OCI-LY1 (cell line): ENCODE measurements around the gene CDC34.

Source experiments
- H2AFZ ChIP-seq: fragments of 200-600 bp; sonication (generic), shearing (Covaris generic); 2 replicates; pipeline ENCODE4 v1.6.0; 2014; ENCODE audit warnings: antibody characterized with exemption, mild to moderate bottlenecking, low read length
- H3F3A ChIP-seq: fragments of 200-600 bp; sonication (generic), shearing (Covaris generic); 2 replicates; pipeline ENCODE4 v1.6.0; 2014; ENCODE audit warnings: mild to moderate bottlenecking, antibody characterized with exemption, low read length, moderate library complexity; ENCODE audit not compliant: insufficient read depth
- H3K27ac ChIP-seq: fragments of 200-600 bp; sonication (generic); 2 replicates; pipeline ENCODE4 v1.5.1; 2014; ENCODE audit warnings: low read length, mixed run types, mild to moderate bottlenecking, low read depth; ENCODE audit not compliant: poor library complexity, severe bottlenecking
- H3K27me3 ChIP-seq: fragments of 200-600 bp; sonication (generic); 2 replicates; pipeline ENCODE4 v1.6.0; 2014; ENCODE audit warnings: antibody characterized with exemption, mild to moderate bottlenecking, low read length, moderate library complexity; ENCODE audit not compliant: insufficient read depth
- H3K36me3 ChIP-seq: fragments of 200-600 bp; sonication (generic); 2 replicates; pipeline ENCODE4 v1.6.1; 2014; ENCODE audit warnings: mild to moderate bottlenecking, antibody characterized with exemption, low read length, moderate library complexity, mixed read lengths; ENCODE audit not compliant: insufficient read depth
- H3K4me1 ChIP-seq: fragments of 200-600 bp; sonication (generic); 2 replicates; pipeline ENCODE4 v1.5.1; 2014; ENCODE audit warnings: mild to moderate bottlenecking, low read length, moderate library complexity; ENCODE audit not compliant: insufficient read depth, severe bottlenecking
- H3K4me2 ChIP-seq: fragments of 200-600 bp; sonication (generic), shearing (Covaris generic); 2 replicates; pipeline ENCODE4 v1.6.1; 2014; ENCODE audit warnings: low read length
- H3K4me3 ChIP-seq: fragments of 200-600 bp; sonication (generic); 2 replicates; pipeline ENCODE4 v1.5.1; 2014; ENCODE audit warnings: low read length, low read depth, mild to moderate bottlenecking, mixed read lengths; ENCODE audit not compliant: poor library complexity, severe bottlenecking
- H3K79me2 ChIP-seq: fragments of 200-600 bp; shearing (Covaris generic); 2 replicates; pipeline ENCODE4 v1.6.1; 2016; ENCODE audit warnings: mixed run types, low read length, mixed read lengths; ENCODE audit not compliant: insufficient read depth
- H3K9ac ChIP-seq: fragments of 200-600 bp; sonication (generic), shearing (Covaris generic); 2 replicates; pipeline ENCODE4 v1.6.1; 2014; ENCODE audit warnings: mild to moderate bottlenecking, low read length, mixed read lengths
- H3K9me2 ChIP-seq: fragments of 200-600 bp; sonication (generic), shearing (Covaris generic); 2 replicates; pipeline ENCODE4 v1.6.1; 2014; ENCODE audit warnings: low read depth, mild to moderate bottlenecking, low read length, mixed read lengths
- H3K9me3 ChIP-seq: fragments of 200-600 bp; shearing (Covaris generic); 2 replicates; pipeline ENCODE4 v1.6.1; 2014; ENCODE audit warnings: low read length, mixed read lengths
- H4K20me1 ChIP-seq: fragments of 200-600 bp; sonication (generic), shearing (Covaris generic); 2 replicates; pipeline ENCODE4 v1.6.0; 2016; ENCODE audit warnings: mild to moderate bottlenecking, low read length; ENCODE audit not compliant: insufficient read depth
- EZH2 ChIP-seq: fragments of 200-600 bp; sonication (generic), shearing (Covaris generic); IDR thresholded peaks from 2 replicates; pipeline ENCODE4 v1.8.0; 2017; ENCODE audit warnings: borderline replicate concordance, mixed run types, mild to moderate bottlenecking, antibody characterized with exemption, low read length, moderate library complexity, mixed read lengths
- TF ChIP-seq, protein P1 (sequence below): fragments of 200-600 bp; sonication (generic), shearing (Covaris generic); IDR thresholded peaks from 2 replicates; pipeline ENCODE4 v1.5.1; 2017; ENCODE audit warnings: mild to moderate bottlenecking, antibody characterized with exemption, low read length, moderate library complexity, mixed read lengths

Gene CDC34

DNA sequence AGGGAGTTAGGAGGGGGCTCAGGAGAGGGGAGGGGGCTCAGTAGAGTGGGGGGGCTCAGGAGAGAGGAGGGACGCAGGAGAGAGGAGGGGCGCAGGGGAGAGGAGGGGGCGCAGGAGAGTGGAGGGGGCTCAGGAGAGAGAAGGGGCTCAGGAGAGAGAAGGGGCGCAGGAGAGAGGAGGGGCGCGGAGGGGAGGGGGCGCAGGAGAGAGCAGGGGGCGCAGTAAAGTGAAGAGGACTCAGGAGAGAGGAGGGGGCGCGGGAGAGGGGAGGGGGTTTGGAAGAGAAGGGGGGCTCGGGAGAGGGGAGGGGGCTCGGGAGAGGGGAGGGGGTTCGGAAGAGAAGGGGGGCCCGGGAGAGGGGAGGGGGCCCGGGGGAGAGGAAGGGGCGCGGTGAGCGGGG lies 34.6 kb upstream of the CDC34 start:
- H3F3A ChIP-seq = no peaks in the 10 kb centered on the region
- no peaks in the 10 kb centered on the region for H4K20me1 ChIP-seq
- TF ChIP-seq, protein P1, sequence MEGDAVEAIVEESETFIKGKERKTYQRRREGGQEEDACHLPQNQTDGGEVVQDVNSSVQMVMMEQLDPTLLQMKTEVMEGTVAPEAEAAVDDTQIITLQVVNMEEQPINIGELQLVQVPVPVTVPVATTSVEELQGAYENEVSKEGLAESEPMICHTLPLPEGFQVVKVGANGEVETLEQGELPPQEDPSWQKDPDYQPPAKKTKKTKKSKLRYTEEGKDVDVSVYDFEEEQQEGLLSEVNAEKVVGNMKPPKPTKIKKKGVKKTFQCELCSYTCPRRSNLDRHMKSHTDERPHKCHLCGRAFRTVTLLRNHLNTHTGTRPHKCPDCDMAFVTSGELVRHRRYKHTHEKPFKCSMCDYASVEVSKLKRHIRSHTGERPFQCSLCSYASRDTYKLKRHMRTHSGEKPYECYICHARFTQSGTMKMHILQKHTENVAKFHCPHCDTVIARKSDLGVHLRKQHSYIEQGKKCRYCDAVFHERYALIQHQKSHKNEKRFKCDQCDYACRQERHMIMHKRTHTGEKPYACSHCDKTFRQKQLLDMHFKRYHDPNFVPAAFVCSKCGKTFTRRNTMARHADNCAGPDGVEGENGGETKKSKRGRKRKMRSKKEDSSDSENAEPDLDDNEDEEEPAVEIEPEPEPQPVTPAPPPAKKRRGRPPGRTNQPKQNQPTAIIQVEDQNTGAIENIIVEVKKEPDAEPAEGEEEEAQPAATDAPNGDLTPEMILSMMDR = no peak
- TF ChIP-seq EZH2 = no peak
- H3K79me2 ChIP-seq = no peaks in the 10 kb centered on the region
- no peak overlapping the region for H3K4me2 ChIP-seq
- no peaks in the 10 kb centered on the region for H3K9me2 ChIP-seq
- H3K4me3 ChIP-seq = no peak overlapping the region
- H3K27me3 ChIP-seq = no peaks in the 10 kb centered on the region
- H2AFZ ChIP-seq = no peak overlapping the region
- H3K4me1 ChIP-seq = no peaks in the 10 kb centered on the region
- H3K9ac ChIP-seq = no peak overlapping the region
- H3K36me3 ChIP-seq = no peaks in the 10 kb centered on the region
- no peak overlapping the region for H3K27ac ChIP-seq
- no peaks in the 10 kb centered on the region for H3K9me3 ChIP-seq

DNA sequence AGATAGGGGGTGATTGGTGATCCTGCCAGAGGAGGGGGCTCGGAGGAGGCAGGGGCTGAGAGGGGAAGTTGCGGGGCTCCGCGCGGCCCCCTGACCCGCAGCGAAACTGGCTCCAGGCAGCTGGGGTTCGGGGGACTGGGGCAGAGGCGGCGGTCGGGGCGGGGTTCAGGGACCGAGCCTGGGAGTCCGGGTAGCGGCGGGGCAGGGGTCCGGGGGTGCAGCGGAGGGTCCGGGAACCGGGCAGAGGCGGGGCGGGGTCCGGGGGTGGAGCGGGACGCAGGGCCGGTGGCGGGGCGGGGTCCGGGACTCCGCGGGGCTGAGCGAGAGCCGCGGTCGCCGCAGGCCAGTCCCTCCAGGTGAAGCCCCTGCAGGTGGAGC lies 34.1 kb upstream of the CDC34 start:
- no peak overlapping the region for H2AFZ ChIP-seq

DNA sequence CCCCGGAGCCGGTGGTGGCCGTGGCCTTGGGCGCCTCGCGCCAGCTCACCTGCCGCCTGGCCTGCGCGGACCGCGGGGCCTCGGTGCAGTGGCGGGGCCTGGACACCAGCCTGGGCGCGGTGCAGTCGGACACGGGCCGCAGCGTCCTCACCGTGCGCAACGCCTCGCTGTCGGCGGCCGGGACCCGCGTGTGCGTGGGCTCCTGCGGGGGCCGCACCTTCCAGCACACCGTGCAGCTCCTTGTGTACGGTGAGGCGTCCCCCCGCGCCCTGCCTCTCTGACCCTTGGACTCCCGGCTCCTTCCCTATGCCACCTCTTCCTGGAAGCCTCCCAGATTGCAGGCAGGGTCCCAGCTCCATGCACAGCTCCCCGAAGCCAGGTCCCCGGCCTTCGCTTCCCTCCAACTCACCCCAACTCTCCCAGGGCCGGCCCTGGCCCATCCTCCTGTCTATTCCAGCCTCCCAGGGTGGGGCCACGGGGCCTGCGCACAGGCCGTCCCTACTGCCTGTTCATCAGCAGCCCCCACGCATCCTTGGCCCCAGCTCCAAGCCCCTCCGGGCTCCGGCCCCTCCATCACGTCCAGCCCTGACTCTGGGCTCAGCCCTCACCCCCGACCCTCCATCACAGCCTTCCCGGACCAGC lies 33.6 kb upstream of the CDC34 start:
- TF ChIP-seq, protein P1 = no peak
- TF ChIP-seq EZH2 = no peak
- H4K20me1 ChIP-seq = no peaks in the 10 kb centered on the region
- 0 out of 2 replicates have a peak, but pooled peaks cover 3% of the 10 kb centered on the region for H3K9me3 ChIP-seq
- no peak overlapping the region for H2AFZ ChIP-seq
- H3K9me2 ChIP-seq = no peaks in the 10 kb centered on the region
- no peaks in the 10 kb centered on the region for H3F3A ChIP-seq
- no peak overlapping the region for H3K4me3 ChIP-seq
- H3K9ac ChIP-seq = no peak overlapping the region
- no peak overlapping the region for H3K4me2 ChIP-seq
- H3K36me3 ChIP-seq = no peaks in the 10 kb centered on the region
- H3K4me1 ChIP-seq = no peaks in the 10 kb centered on the region
- no peak overlapping the region for H3K27ac ChIP-seq
- H3K79me2 ChIP-seq = no peaks in the 10 kb centered on the region
- H3K27me3 ChIP-seq = no peaks in the 10 kb centered on the region

More for the DNA sequence above, 34.1 kb upstream of the CDC34 start:
- H3K27me3 ChIP-seq = no peaks in the 10 kb centered on the region
- no peaks in the 10 kb centered on the region for H3F3A ChIP-seq
- H3K4me3 ChIP-seq = no peak overlapping the region
- no peaks in the 10 kb centered on the region for H3K36me3 ChIP-seq
- 0 out of 2 replicates have a peak, but pooled peaks cover under 1% of the 10 kb centered on the region for H3K9me3 ChIP-seq
- H4K20me1 ChIP-seq = no peaks in the 10 kb centered on the region
- no peak overlapping the region for H3K4me2 ChIP-seq
- no peak for TF ChIP-seq EZH2
- TF ChIP-seq, protein P1 = no peak
- no peaks in the 10 kb centered on the region for H3K9me2 ChIP-seq
- H3K27ac ChIP-seq = no peak overlapping the region
- no peaks in the 10 kb centered on the region for H3K79me2 ChIP-seq
- H3K9ac ChIP-seq = no peak overlapping the region
- no peaks in the 10 kb centered on the region for H3K4me1 ChIP-seq
